ENCODE measurements around the gene ZNF771.

GRCh38 chr16:30414159-30414558, 6.8 kb downstream of the ZNF771 start:
- TF ChIP-seq CTCF (IDR thresholded peaks at IDR 0.05; ENCODE audit: insufficient read depth, low read length, poor library complexity, severe bottlenecking): no peak
- no peak for TF ChIP-seq EZH2phosphoT487 (conservative IDR thresholded peaks at IDR 0.05; ENCODE audit: low read length)

Measured in SU-DHL-6 (cell line).